IMR-90 (cell line): ENCODE data around the gene HOXB9. TPM values are rescaled to one million over a fixed set of nuclear protein-coding genes. Genes with fewer than 3 reads are reported as not detected.

Experiments used
- ATAC-seq: fragments of 200-7000 bp; cut with Tn5 transposase; 2 replicates; pipeline ENCODE4 v1.9.1; 2020; ENCODE audit warnings: low read depth, mild to moderate bottlenecking, moderate library complexity
- BruUV-seq: library from RNA; stranded (reverse); fragments of 400-500 nt; replicated peaks from 2 replicates; lab custom pipeline; 2021; lab: Mats Ljungman, UMichigan
- CTCF ChIA-PET: fragments of 300-600 bp; formaldehyde crosslinking; extraction: SDS; loops from one replicate; lab custom pipeline; 2021; ENCODE audit warnings: antibody characterized with exemption; lab: Yijun Ruan, JAX
- POLR2A ChIA-PET: fragments of 300-600 bp; sonication (Branson Sonifier 250); formaldehyde crosslinking; loops from one replicate; lab custom pipeline; 2022; ENCODE audit warnings: antibody characterized with exemption; ENCODE audit not compliant: unreplicated experiment; lab: Charles Lee
- DNase-seq: peaks from one replicate; pipeline ENCODE4 v3.0.0; 2013
- H2AFZ ChIP-seq: replicated peaks from 2 replicates; pipeline ENCODE3; 2013; ENCODE audit warnings: low read length, mild to moderate bottlenecking; ENCODE audit not compliant: poor library complexity
- H2AK5ac ChIP-seq: 2 replicates; pipeline ENCODE4 v1.6.1; 2013; ENCODE audit warnings: low read depth, low read length, inconsistent platforms
- H2AK9ac ChIP-seq: replicated peaks from 2 replicates; pipeline ENCODE3; 2013; ENCODE audit warnings: mild to moderate bottlenecking, low read depth, low read length, moderate library complexity; ENCODE audit not compliant: poor library complexity
- H2BK120ac ChIP-seq: 2 replicates; pipeline ENCODE4 v1.6.1; 2013; ENCODE audit warnings: low read depth, low read length, inconsistent platforms
- H2BK15ac ChIP-seq: 3 replicates; pipeline ENCODE4 v1.6.1; 2013; ENCODE audit warnings: low read depth, low read length, inconsistent platforms
- H2BK20ac ChIP-seq: 2 replicates; pipeline ENCODE4 v1.6.1; 2013; ENCODE audit warnings: low read depth, mild to moderate bottlenecking, inconsistent platforms, low read length, moderate library complexity
- H2BK5ac ChIP-seq: 2 replicates; pipeline ENCODE4 v1.6.1; 2013; ENCODE audit warnings: mild to moderate bottlenecking, low read depth, low read length, inconsistent platforms; ENCODE audit not compliant: poor library complexity, severe bottlenecking
- H3K14ac ChIP-seq: replicated peaks from 2 replicates; pipeline ENCODE4 v1.6.1; 2013; ENCODE audit warnings: low read depth, low read length, inconsistent platforms
- H3K18ac ChIP-seq: 2 replicates; pipeline ENCODE4 v1.6.1; 2013; ENCODE audit warnings: low read depth, low read length, control low read depth
- H3K23ac ChIP-seq: 2 replicates; pipeline ENCODE4 v1.6.1; 2013; ENCODE audit warnings: low read depth, low read length, inconsistent platforms
- H3K27ac ChIP-seq: 2 replicates; pipeline ENCODE4 v1.5.1; 2013; ENCODE audit warnings: mild to moderate bottlenecking, control low read depth, low read length; ENCODE audit not compliant: insufficient read depth
- H3K27me3 ChIP-seq: 2 replicates; pipeline ENCODE4 v1.6.1; 2013; ENCODE audit warnings: low read length; ENCODE audit not compliant: control insufficient read depth, insufficient read depth
- H3K36me3 ChIP-seq: 2 replicates; pipeline ENCODE4 v1.6.1; 2013; ENCODE audit warnings: low read length, mixed read lengths; ENCODE audit not compliant: control insufficient read depth, insufficient read depth
- H3K4ac ChIP-seq: 2 replicates; pipeline ENCODE4 v1.6.1; 2013; ENCODE audit warnings: low read depth, low read length, inconsistent platforms
- H3K4me1 ChIP-seq: 2 replicates; pipeline ENCODE4 v1.6.1; 2013; ENCODE audit warnings: low read length, mixed read lengths; ENCODE audit not compliant: control insufficient read depth, insufficient read depth
- H3K4me2 ChIP-seq: 2 replicates; pipeline ENCODE4 v1.6.1; 2013; ENCODE audit warnings: low read depth, mild to moderate bottlenecking, control low read depth, low read length, moderate library complexity
- H3K4me3 ChIP-seq: 2 replicates; pipeline ENCODE4 v1.5.1; 2013; ENCODE audit warnings: low read depth, mild to moderate bottlenecking, control low read depth, low read length, moderate library complexity; ENCODE audit not compliant: insufficient read depth
- H3K56ac ChIP-seq: 2 replicates; pipeline ENCODE4 v1.6.1; 2013; ENCODE audit warnings: low read length, inconsistent platforms; ENCODE audit not compliant: insufficient read depth; ENCODE audit errors: extremely low read depth
- H3K79me1 ChIP-seq, 2 experiments: 2 replicates each; pipeline ENCODE4 v1.6.1; 2013; ENCODE audit warnings: low read length in 2 of 2, inconsistent platforms in 1 of 2, low read depth in 1 of 2
- H3K9ac ChIP-seq: 2 replicates; pipeline ENCODE4 v1.6.1; 2013; ENCODE audit warnings: low read depth, low read length, control low read depth
- H3K9me1 ChIP-seq: 2 replicates; pipeline ENCODE4 v1.6.1; 2013; ENCODE audit warnings: low read length, inconsistent platforms; ENCODE audit not compliant: insufficient read depth
- H3K9me3 ChIP-seq: 2 replicates; pipeline ENCODE4 v1.6.1; 2013; ENCODE audit warnings: low read length; ENCODE audit not compliant: control insufficient read depth, insufficient read depth
- H4K20me1 ChIP-seq: 2 replicates; pipeline ENCODE4 v1.6.1; 2013; ENCODE audit warnings: low read length, inconsistent platforms; ENCODE audit not compliant: insufficient read depth
- H4K5ac ChIP-seq: 2 replicates; pipeline ENCODE4 v1.6.1; 2013; ENCODE audit warnings: mild to moderate bottlenecking, low read depth, low read length, control low read depth
- H4K8ac ChIP-seq, 2 experiments: 2 replicates each; pipeline ENCODE4 v1.6.1; 2013; ENCODE audit warnings: low read depth in 2 of 2, low read length in 2 of 2, control low read depth in 1 of 2, inconsistent platforms in 1 of 2
- H4K91ac ChIP-seq: 2 replicates; pipeline ENCODE4 v1.6.1; 2013; ENCODE audit warnings: low read depth, low read length, inconsistent platforms; ENCODE audit not compliant: insufficient read depth
- BHLHE40 ChIP-seq: fragments of 150-350 bp; IDR thresholded peaks from 2 replicates; pipeline ENCODE4 v1.6.1; 2016; ENCODE audit warnings: mild to moderate bottlenecking, low read depth, low read length
- MAZ ChIP-seq: IDR thresholded peaks from 2 replicates; pipeline ENCODE4 v1.6.1; 2012; ENCODE audit warnings: low read depth, mild to moderate bottlenecking, low read length, improper control_type of control experiment, moderate library complexity, borderline replicate concordance
- MXI1 ChIP-seq: IDR thresholded peaks from 2 replicates; pipeline ENCODE4 v1.6.1; 2012; ENCODE audit warnings: low read depth, mild to moderate bottlenecking, low read length, moderate library complexity, borderline replicate concordance
- RFX5 ChIP-seq: IDR thresholded peaks from 2 replicates; pipeline ENCODE4 v1.8.0; 2012; ENCODE audit warnings: low read depth, mild to moderate bottlenecking, low read length, moderate library complexity
- WGBS, 2 experiments: methylation state at CpG; one replicate each; pipeline versions ENCODE4 v1.1.5 to v1.1.7; 2013; ENCODE audit warnings: missing lambda C conversion rate in 2 of 2; ENCODE audit not compliant: insufficient read length in 1 of 2; ENCODE audit errors: extremely low coverage in 2 of 2; 5-methylcytosine and 5-hydroxymethylcytosine counted together
- dilution Hi-C: fragments of 300-500 bp; cut with HindIII; formaldehyde crosslinking; loops from one replicate; pipeline ENCODE4 v1.14.3; 2018; ENCODE audit warnings: low sequenced_read_pairs; ENCODE audit not compliant: unreplicated experiment
- in situ Hi-C: fragments of 300-500 bp; cut with MboI; formaldehyde crosslinking; loops from 3 replicates; pipeline ENCODE4 v1.14.3; 2019; ENCODE audit warnings: low sequenced_read_pairs, inconsistent platforms, mixed read lengths
- intact Hi-C: fragments of 100-400 bp; cut with micrococcal nuclease; formaldehyde crosslinking; loops from 2 replicates; pipeline ENCODE4 v1.10.0; 2022
- polyA plus RNA-seq, 3 experiments: library from polyadenylated mRNA; depleted of rRNA; stranded (reverse); fragments of >200 nt; gene quantifications; 2 replicates each; pipeline ENCODE4 v1.2.3, GENCODE V29; 2012; ENCODE audit warnings: low replicate concordance in 1 of 3
- total RNA-seq: library from RNA; depleted of rRNA; stranded (reverse); fragments of >200 nt; gene quantifications from 2 replicates; pipeline ENCODE4 v1.2.3, GENCODE V29; 2012

Gene HOXB9
- total and polyA plus RNA-seq, 2 of the 4 experiments (the other 2 are of a cell fraction) = 0.05 TPM; not detected in 1

DNA sequence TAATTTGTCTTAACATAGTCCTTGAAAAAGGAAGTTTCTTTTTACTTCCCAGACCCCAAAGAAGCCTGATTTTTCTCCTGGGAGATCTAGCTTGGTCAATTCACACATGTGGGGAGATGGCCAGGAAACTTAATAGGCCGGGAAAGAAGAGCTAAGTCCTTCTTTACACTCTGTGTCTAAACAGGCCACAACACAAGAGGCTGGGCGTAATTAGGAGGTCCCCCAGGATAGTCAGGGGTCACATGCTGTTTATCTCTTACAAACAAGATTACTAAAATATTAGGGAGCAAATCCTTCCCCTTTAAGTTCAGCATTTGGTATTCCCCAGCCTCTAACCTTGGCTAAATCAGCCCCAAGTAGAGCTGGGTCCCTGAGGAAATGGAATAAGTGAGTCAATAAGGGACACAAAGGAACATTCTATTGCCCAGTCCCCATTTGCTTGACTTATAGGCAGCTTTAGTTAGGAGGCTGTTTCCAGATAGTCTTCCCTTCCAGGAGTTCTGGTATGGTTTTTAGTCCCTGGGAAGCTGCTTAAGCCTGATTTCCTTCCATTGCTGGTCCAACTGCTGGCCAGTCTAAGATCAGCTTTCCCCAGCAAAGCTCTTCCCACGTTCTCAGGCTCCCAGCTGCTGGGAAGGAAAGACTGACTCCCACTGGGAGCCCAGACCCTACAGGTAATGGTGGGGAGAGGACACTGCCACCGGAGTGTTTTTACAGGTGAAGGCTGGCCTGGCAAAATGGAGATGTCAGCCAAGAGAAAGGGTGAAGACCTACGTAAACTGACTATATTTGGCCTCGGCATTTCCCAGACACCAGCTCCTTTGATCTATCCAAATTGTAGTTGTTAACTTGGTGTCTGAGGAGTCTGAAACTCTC lies 14.1 kb upstream of the HOXB9 start:
- no peak for TF ChIP-seq MAZ
- no peak for TF ChIP-seq BHLHE40
- no peak for TF ChIP-seq RFX5
- no peak for TF ChIP-seq MXI1
- BruUV-seq = no TSS peak
- in situ Hi-C loops (loop anchor here (10.0 kb wide), 1 partner anchor 65 kb away; no protein-coding TSS in a partner anchor), dilution Hi-C loops (no loop called here), intact Hi-C loops (no loop called here)
- ChIA-PET CTCF (interaction anchor here (0.7 kb wide), 1 partner anchor 31 kb away, joined by 3 read pairs; no protein-coding TSS in a partner anchor), POLR2A (no interaction called here)
- Histone ChIP-seq H4K8ac (no peak overlapping the region), H4K5ac (no peak overlapping the region), H3K18ac (no peak overlapping the region), H2BK15ac (no peak overlapping the region), H2BK20ac (no peak overlapping the region), H3K9ac (no peak overlapping the region), H3K4me2 (no peak overlapping the region), H3K4ac (no peak overlapping the region), H3K36me3 (no peaks in the 10 kb centered on the region), H3K27me3 (peaks cover 99% of the 10 kb centered on the region), H2BK5ac (no peak overlapping the region), H3K79me1 (no peaks in the 10 kb centered on the region), H4K20me1 (no peaks in the 10 kb centered on the region), H2BK120ac (no peak overlapping the region), H2AFZ (no peak overlapping the region), H3K56ac (no peak overlapping the region), H3K9me3 (peaks cover 11% of the 10 kb centered on the region), H3K4me3 (no peak overlapping the region), H3K27ac (no peak overlapping the region), H4K91ac (no peak overlapping the region), H3K23ac (no peak overlapping the region), H2AK5ac (no peak overlapping the region), H3K4me1 (no peaks in the 10 kb centered on the region), H2AK9ac (no peak overlapping the region), H3K14ac (no peak overlapping the region), H3K9me1 (no peaks in the 10 kb centered on the region)
- WGBS, 2 experiments = no CpG with 5 or more reads among the region's 6 CpGs
- DNase-seq (no peak), ATAC-seq (no peak)
